ENCODE data around the gene IL6R.
A peak's percentile ranks its signal among the peaks of the same experiment; 100 is the strongest.

The IL6R gene

DNA sequence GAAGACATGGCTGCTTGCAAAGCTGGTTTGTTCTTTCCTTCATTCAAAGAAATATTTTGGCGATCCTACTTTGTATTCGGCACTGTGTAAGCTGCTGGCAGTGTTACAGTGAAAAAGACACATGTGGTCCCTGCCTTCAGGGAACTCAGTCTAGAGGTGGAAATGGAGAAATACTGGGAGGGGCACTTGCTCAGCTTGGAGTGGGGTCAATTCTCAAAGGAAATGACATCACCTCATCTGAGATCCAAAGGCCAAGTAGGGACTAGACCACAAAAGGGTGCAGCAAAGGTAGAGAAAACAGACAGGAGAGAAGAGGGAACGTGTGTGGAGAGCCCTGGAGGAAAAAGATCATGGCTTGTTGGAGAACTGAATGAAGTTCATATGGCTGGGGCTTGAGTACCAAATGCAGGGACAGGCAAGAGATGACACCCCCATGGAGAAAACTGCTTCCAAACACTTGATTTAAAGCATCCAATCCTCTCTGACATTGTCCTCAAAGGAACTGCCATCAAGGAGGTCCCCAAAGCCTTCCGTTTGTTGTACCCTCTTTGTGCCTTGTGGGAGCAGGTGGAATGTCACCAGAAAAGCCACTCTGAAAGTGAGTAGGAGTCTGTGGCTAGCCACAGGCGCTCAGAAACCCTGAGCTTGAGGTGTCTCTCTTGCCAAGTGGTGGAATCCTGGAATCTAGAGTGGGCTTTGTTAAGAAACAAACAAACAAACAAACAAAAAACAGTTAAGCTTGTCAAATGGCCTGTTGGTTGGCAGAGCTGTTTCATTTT is 48.6 kb downstream of the IL6R start:
- DNase-seq: no peak

DNA sequence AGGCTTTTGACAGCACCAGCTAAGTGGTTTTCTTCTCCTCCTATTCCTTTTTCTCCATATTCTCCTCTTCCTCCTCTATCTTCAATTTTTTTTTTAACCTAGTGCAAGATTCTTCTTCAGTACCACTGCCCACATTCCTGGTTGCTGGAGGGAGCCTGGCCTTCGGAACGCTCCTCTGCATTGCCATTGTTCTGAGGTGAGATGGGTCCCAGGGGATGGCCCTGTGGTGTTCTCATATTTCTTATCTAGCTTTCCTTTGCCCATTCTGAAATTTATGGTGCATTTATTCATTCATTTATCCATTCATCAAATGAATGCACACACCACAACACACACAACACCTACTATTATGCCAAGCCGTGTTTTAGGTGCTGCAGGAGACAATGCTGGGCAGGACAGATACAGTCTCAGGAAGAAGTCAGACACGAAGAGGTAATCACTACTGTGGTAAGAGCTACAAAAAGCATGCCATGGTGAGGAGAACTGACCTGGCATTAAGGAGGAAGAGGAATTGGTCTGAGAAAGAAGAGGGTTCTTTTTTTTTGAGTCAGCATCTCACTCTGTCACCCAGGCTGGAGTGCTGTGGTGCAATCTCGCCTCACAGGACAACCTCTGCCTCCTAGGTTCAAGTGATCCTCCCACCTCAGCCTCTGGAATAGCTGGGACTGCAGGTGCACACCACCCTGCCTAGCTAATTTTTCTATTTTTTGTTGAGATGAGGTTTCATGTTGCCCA is 49.4 kb downstream of the IL6R start:
- DNase-seq: peak; percentile 91

GRCh38 chr1:154456631-154457030 is 51.5 kb downstream of the IL6R start:
- DNase-seq: no peak

DNA sequence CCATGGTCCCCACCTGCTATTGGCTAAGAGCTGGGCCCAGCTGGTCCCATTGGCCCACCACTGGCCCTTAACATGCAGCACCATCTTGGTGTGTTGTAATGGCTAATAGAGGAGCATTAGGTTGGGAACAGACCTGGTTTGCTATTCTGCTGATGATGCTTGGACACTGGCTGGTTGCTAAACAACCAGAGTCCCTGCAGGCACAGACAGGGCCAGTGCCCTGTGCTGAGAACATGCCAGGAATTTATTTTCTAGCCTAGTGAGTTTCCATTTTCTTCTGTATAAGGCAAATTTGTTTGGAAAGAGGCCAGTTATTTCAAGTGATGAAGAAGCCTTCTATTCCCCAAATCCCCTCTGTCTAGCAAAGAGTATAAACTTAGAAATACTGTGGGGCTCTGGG is 53.9 kb downstream of the IL6R start:
- DNase-seq: no peak

DNA sequence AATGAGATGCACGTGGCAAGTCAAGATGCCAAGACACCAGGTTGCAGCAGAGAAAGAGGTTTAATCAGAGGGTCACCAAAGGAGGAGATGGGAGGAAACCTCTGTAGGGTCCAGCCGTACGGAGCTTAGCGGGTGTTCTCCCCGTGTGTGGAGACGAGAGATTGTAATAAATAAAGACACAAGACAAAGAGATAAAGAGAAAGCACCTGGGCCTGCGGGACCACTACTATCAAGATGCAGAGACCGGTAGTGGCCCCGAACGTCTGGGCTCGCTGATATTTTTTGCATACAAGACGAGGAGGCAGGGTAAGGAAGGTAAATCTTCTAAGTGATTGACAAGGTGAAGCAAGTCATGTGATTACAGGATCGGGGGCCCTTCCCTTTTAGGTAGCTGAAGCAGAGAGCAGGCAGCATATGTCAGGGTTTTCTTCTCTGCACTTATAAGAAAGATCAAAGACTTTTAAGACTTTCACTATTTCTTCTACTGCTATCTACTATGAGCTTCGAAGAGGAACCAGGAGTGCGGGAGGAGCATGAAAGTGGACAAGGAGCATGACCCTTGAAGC is 55.6 kb downstream of the IL6R start:
- DNase-seq: no peak

DNA sequence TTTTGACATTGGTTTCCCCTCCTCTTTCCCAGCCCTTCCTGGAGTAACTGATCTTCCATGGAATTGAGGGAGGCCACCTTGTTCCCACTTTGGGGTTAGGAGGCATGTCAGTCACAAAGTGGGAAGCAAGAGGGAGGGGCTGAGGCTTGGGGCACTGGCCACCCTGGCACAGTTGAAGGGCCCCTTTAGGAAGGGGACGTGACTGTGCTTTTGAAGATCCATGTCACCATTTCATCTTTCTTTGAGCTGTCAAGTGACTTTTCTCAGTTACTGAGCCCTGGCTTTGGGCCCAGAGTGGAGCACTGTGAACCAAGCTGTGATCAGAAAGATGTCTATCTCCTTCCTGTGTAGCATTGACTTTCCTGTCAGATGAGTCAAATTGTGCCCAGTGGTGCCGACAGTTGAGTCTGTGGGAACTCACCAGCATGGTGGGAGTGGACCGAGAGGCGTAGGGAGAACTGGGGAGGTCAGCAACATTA is 58.4 kb downstream of the IL6R start:
- no peak for DNase-seq

- DNase-seq: no peak
These were observed 60.6 kb downstream of the IL6R start for GRCh38 chr1:154465621-154466195.

DNA sequence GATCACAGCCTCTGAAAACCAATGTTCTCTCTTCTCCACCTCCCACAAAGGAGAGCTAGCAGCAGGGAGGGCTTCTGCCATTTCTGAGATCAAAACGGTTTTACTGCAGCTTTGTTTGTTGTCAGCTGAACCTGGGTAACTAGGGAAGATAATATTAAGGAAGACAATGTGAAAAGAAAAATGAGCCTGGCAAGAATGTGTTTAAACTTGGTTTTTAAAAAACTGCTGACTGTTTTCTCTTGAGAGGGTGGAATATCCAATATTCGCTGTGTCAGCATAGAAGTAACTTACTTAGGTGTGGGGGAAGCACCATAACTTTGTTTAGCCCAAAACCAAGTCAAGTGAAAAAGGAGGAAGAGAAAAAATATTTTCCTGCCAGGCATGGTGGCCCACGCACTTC is 61.1 kb downstream of the IL6R start:
- no peak for DNase-seq

DNA sequence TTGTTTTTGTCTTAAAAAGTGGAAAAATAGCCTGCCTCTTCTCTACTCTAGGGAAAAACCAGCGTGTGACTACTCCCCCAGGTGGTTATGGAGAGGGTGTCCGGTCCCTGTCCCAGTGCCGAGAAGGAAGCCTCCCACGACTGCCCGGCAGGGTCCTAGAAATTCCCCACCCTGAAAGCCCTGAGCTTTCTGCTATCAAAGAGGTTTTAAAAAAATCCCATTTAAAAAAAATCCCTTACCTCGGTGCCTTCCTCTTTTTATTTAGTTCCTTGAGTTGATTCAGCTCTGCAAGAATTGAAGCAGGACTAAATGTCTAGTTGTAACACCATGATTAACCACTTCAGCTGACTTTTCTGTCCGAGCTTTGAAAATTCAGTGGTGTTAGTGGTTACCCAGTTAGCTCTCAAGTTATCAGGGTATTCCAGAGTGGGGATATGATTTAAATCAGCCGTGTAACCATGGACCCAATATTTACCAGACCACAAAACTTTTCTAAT is 61.8 kb downstream of the IL6R start:
- DNase-seq: no peak

- no peak for DNase-seq
These were observed 62.4 kb downstream of the IL6R start for GRCh38 chr1:154467434-154468102.

GRCh38 chr1:154468535-154469250 is 63.5 kb downstream of the IL6R start:
- DNase-seq: no peak

- DNase-seq: no peak
These were observed 64.9 kb downstream of the IL6R start for GRCh38 chr1:154469844-154470560.

- DNase-seq: no peak
These were observed 66.2 kb downstream of the IL6R start for GRCh38 chr1:154471304-154471703.

- DNase-seq: no peak
These were observed 69.7 kb downstream of the IL6R start for GRCh38 chr1:154474802-154475201.

GRCh38 chr1:154476791-154477190 is 71.6 kb downstream of the IL6R start:
- DNase-seq: no peak

DNA sequence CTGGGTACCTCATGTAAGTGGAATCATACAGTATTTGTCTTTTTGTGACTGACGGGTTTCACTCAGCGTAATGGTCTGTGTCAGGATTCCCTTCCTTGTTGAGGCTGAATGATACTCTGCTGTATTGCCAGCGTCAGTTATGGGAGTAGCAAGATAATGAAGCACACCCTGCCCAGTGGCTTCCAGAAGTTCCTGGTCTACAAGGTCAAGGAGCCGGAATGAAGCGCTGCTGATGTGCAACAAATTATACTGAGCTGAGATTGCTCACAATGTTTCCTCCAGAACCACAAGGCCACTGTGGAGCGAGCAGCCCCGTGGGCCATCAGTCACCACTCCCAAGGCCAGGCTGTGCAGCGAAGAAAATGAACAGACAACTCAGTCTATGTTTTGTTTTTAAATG is 72.9 kb downstream of the IL6R start:
- DNase-seq: no peak

DNA sequence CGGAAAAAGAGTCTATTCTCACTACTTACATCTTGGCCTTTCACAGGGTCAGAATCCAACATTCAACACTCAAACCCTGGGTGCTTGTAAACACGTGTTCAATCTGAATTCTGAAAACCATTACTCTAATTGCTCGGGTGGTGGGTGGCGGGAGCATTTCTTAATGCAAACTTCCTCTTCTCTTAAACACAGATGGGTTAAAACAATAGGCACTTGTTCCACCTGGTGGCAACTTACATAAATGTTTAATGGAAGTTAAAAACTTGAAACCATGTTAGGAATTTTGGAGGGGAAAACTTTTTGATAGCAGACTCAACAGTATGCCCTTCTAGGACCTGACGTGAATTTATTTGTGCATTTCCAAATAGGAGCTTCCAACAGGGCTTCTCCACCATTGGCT is 73.5 kb downstream of the IL6R start:
- DNase-seq: no peak

GRCh38 chr1:154479764-154480421 is 74.8 kb downstream of the IL6R start:
- DNase-seq: peak; percentile 69

GRCh38 chr1:154481053-154481452 is 75.9 kb downstream of the IL6R start:
- DNase-seq: no peak

- no peak for DNase-seq
These were observed 79.0 kb downstream of the IL6R start for GRCh38 chr1:154483941-154484803.

All from NCI-H187 treated with DMSO at 0.1 percent for 48 hours (cell line).